Measurements from ENCODE around the gene NMRAL1.

DNA sequence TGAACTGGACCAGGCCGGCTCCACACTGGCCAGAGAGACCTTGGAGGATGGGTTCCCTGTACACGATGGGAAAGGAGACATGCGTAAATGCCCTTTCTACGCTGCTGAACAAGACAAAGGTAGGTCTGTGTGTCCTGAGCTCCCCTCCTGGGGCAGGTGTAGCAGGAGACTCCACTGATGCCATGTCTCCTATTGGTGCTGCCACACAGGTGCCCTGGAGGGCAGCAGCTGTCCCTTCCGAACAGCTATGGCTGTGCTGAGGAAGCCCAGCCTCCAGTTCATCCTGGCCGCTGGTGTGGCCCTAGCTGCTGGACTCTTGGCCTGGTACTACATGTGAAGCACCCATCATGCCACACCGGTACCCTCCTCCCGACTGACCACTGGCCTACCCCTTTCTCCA lies 35.0 kb upstream of the NMRAL1 start:
- TF ChIP-seq ZNF274 (IDR thresholded peaks at IDR 0.05; ENCODE audit: low read depth, low read length) (no peak), SUZ12 (IDR thresholded peaks at IDR 0.05; ENCODE audit: extremely low read depth, insufficient read depth, insufficient read length) (no peak), YY1 (IDR thresholded peaks at IDR 0.05; ENCODE audit: insufficient read depth, insufficient read length) (no peak)

Data from NT2/D1 (cell line).